Endothelial cell of umbilical vein (primary cell): Measurements from ENCODE around the gene RNF112.

Source experiments
- EZH2 ChIP-seq: IDR thresholded peaks from 2 replicates; pipeline ENCODE4 v1.6.1; 2012; ENCODE audit warnings: borderline replicate concordance, low read depth, mild to moderate bottlenecking, moderate library complexity, low read length, inconsistent platforms; ENCODE audit not compliant: severe bottlenecking
- JUN ChIP-seq: IDR thresholded peaks from 2 replicates; pipeline ENCODE4 v1.6.1; 2011; ENCODE audit warnings: borderline replicate concordance, low read depth; ENCODE audit not compliant: insufficient read length, insufficient read depth
- POLR2AphosphoS5 ChIP-seq: IDR thresholded peaks from 2 replicates; pipeline ENCODE4 v1.6.1; 2012; ENCODE audit warnings: low read depth, mild to moderate bottlenecking, control low read depth, low read length, moderate library complexity; ENCODE audit not compliant: insufficient read depth
- TF ChIP-seq, protein P1 (sequence below), 2 donors: IDR thresholded peaks; 1 replicate in 1 of 2; 2 replicates in 1 of 2; pipeline ENCODE4 v1.5.1; 2011; ENCODE audit warnings: low read length in 2 of 2, mild to moderate bottlenecking in 2 of 2, moderate library complexity in 2 of 2, control low read depth in 1 of 2, inconsistent platforms in 1 of 2, low read depth in 1 of 2; ENCODE audit not compliant: insufficient read depth in 1 of 2; ENCODE audit errors: extremely low read depth in 1 of 2
- TF ChIP-seq, protein P2 (sequence below): IDR thresholded peaks from 2 replicates; pipeline ENCODE4 v1.6.1; 2011; ENCODE audit not compliant: insufficient read depth, insufficient read length

DNA sequence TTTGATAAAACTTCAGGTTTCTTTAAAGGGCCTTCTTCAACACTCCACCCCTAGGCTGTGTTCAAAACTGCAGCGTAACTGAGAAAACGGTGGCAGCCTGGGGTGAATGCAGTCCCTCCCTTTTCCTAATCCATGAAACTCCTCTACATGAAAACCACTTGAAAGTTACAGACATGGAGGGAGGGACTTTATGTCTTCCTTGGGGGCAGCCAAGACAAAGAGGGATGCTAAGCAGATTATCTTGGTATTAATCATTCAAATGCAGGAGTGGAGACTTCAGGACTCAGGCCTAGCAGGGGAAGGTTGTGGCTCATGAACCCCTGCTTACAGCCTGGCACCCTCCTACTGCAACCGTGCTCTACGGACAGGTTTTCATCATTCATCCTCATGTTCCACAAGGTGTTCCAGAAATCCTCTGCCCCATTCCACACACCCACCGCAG is 46.8 kb downstream of the RNF112 start:
- TF ChIP-seq EZH2 (no peak), POLR2AphosphoS5 (no peak), JUN (no peak)
- TF ChIP-seq, protein P1, sequence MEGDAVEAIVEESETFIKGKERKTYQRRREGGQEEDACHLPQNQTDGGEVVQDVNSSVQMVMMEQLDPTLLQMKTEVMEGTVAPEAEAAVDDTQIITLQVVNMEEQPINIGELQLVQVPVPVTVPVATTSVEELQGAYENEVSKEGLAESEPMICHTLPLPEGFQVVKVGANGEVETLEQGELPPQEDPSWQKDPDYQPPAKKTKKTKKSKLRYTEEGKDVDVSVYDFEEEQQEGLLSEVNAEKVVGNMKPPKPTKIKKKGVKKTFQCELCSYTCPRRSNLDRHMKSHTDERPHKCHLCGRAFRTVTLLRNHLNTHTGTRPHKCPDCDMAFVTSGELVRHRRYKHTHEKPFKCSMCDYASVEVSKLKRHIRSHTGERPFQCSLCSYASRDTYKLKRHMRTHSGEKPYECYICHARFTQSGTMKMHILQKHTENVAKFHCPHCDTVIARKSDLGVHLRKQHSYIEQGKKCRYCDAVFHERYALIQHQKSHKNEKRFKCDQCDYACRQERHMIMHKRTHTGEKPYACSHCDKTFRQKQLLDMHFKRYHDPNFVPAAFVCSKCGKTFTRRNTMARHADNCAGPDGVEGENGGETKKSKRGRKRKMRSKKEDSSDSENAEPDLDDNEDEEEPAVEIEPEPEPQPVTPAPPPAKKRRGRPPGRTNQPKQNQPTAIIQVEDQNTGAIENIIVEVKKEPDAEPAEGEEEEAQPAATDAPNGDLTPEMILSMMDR (IDR thresholded peaks at IDR 0.05; ENCODE audit: extremely low read depth in 1 of 2, insufficient read depth in 1 of 2, low read depth in 1 of 2, low read length in 2 of 2): no peak
- TF ChIP-seq, protein P2, sequence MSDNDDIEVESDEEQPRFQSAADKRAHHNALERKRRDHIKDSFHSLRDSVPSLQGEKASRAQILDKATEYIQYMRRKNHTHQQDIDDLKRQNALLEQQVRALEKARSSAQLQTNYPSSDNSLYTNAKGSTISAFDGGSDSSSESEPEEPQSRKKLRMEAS: no peak
